ENCODE results near the gene ITCH.
"Not testable (repeated sequence)": the region's sequence is repeated elsewhere in the genome, so short reads cannot be mapped to it uniquely, and the experiment has no call there.

The ITCH gene

DNA sequence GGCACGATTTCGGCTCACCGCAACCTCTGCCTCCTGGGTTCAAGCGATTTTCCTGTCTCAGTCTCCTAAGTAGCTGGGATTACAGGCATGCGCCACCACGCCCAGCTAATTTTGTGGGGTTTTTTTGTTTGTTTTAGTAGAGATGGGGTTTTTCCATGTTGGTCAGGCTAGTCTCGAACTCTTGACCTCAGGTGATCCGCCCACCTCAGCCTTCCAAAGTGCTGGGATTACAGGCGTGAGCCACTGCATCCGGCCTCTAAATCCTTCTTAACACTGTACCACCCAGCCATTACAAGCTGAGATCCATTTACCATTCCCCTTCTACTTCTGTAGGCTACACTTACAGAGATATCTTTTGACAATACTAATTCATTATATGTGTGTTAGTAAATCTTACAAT lies 51.5 kb downstream of the ITCH start:
- not testable (repeated sequence) for DNase-seq (ENCODE audit: low spot score)

DNA sequence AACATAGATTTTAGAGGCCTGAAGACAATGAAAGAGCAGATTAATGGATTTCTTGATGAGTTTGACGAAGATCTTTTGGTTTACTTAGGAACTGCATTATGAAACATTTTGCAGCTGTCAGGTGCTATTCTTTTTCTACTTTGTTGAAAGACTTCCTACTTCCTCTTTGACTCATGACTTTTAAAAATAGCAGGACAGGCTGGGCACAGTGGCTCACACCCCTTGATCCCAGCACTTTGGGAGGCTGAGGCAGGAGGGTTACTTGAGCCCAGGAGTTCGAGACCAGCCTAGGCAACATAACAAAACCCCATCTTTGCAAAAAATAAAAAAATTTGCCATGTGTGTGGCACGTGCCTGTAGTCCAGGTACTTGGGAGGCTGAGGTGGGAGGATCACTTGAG lies 52.0 kb downstream of the ITCH start:
- no peak for DNase-seq (ENCODE audit: low spot score)

DNA sequence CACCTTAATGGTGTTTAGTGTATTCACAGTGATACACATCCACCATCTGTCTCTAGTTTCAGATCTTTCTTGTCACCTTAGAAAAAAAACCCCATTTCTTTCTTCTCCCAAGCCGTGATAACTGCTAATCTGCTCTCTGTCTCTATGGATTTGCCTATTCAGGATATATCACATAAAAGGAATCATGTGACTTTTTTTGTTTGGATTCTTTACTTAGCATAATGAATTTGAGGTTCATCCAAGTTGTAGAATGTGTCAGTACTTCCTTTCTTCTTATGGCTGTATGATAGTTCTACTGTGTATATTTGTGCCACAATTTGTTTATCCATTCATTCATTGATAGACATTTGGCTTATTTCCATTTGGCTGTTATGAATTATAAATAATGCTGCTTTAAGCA lies 57.1 kb downstream of the ITCH start:
- no peak for DNase-seq (ENCODE audit: low spot score)

DNA sequence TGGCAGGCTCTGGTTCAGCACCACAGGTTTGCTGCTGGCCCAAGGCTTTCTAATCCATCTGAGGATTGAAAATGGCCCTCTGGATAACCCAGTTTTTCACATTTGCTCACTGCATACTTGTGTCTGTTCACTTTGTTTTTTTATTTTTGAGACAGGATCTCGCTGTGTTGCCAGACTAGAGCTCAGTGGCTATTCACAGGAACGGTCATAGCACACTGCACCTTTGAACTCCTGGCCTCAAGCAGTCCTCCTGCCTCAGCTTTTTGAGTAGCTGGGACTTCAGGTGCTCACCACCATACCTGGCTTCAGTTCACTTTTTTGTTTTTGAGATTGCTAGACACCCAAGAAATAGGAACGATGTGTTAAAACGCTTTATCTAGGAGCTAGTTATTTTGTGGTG lies 57.9 kb downstream of the ITCH start:
- DNase-seq (ENCODE audit: low spot score), result no peak

DNA sequence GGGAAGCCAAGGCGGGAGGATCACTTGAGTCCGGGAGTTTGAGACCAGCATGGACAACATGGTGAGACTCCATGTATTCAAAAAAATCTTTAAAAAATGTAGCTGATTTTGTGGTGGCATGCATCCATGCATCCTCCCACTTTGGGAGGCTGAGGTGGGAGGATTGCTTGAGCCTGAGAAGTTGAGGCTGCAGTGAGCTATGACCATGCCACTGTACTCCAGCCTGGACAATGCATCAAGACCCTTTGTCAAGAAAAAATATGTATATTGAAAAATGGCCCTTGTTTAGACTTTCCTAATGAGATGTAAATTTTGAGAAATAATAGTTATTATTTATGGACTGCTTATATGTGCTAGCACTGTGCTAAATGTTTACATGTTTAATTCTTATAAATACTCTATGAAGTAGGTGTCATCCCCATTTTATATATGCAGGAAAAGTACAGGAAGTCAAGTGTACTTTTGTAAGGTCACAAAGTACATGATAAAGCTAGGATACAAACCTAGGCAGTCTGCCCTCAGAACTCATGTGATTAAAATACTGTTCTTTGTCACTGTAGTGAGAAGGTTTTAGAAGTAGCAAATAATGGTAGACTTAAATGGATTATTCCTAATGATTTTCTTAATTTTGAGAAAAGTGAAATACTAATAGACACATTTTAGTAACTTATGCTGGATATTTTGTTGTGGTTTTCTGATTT lies 58.8 kb downstream of the ITCH start:
- no peak for DNase-seq (ENCODE audit: low spot score)

DNA sequence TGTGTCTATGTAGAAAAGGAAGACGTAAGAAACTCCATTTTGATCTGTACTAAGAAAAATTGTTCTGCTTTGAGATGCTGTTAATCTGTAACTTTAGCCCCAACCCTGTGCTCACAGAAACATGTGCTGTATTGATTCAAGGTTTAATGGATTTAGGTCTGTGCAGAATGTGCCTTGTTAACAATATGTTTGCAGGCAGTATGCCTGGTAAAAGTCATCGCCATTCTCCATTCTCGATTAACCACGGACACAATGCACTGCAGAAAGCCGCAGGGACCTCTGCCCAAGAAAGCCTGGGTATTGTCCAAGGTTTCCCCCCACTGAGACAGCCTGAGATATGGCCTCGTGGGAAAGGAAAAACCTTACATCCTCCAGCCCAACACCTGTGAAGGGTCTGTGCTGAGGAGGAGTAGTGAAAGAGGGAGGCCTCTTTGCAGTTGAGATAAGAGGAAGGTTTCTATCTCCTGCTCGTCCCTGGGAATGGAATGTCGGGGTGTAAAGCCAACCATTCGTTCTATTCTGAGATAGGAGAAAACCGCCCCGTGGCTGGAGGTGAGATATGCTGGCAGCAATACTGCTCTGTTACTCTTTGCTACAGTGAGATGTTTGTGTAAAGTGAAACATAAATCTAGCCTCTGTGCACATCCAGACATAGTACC lies 62.1 kb downstream of the ITCH start:
- DNase-seq (ENCODE audit: low spot score), result not testable (repeated sequence)

DNA sequence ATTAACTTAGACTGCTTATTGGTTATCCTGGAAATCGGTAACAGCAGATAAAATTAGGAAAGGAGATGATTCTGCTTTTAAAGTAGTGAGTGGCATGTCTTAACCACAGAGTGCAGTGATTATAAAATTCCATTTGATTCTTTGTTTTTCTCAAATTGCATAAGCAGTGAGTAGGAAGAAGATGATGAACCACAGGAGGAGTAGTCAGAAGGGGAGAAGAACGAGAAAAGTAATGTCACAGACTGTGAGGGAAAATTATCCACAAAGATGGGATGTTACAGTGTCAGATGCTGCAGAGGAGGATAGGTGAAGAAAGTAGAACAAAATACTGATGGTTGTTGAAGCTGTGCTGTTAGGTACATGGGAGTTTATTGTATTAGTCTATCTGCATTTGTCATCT lies 63.0 kb downstream of the ITCH start:
- peak; percentile 78 for DNase-seq (ENCODE audit: low spot score)

DNA sequence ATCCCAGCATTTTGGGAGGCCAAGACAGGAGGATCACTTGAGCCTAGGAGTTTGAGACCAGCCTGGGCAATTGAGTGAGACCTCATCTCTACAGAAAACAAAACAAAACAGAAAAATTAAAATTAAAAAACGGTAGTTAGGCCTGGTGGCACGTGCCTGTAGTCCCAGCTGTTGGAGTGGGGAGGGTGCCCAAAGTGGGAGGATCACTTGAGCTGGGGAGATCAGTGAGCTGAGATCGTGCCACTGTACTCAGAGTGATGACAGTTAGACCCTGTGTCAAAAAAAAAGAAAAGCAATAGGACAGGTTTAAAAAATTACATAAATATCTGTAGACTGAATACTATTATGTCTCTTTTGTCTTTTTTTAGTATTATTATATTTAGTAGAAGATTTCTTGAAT lies 64.3 kb downstream of the ITCH start:
- DNase-seq (ENCODE audit: low spot score), result no peak

DNA sequence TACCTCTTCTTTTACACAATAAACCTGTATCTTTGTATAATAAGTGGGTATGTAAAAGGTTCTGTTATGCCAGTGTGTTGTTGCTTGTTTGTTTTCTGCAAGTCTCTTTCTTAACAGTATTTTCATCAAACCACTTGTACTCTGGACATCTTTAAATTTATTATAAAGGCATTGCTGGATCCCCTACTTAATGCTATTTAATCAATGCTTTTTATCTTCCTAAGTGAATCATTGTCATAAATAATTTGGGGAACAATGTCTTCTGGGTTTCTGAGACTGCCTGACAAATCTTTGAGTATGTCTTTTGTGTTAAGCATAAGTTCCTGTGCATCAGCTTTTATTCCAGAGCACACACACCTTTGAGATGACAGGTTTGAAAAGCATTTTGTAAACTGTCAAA lies 64.7 kb downstream of the ITCH start:
- no peak for DNase-seq (ENCODE audit: low spot score)

DNA sequence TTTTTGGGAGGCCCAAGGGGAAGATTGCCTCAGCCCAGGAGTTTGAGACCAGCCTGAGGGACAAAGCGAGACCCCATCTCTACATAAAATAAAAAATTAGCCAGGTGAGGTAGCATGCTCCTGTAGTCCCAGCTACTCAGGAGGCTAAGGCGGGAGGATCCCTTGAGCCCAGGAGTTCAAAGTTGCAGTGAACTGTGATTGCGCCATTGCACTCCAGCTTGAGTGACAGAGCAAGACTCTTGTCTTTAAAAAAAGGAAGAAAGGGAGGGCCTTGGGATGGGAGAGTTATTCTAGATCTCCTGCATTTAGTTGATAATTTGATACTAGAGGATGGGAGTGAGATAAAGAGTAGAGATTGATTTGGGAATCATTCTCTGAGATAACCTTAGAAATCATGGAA lies 68.1 kb downstream of the ITCH start:
- DNase-seq (ENCODE audit: low spot score), result no peak

DNA sequence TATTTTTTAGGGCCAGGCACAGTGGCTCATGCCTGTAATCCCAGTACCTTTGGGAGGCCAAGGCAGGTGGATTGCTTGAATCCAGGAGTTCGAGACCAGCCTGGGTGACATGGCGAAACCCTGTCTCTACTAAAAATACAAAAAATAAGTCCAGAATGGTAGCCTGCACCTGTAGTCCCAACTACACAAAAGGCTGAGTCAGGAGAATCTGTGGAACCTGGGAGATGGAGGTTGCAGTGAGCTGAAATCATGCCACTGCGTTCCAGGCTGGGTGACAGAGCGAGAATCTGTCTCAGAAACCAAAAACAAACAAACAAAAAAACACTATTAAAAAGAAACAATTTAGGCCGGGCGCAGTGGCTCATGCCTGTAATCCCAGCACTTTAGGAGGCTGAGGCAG lies 69.6 kb downstream of the ITCH start:
- not testable (repeated sequence) for DNase-seq (ENCODE audit: low spot score)

DNA sequence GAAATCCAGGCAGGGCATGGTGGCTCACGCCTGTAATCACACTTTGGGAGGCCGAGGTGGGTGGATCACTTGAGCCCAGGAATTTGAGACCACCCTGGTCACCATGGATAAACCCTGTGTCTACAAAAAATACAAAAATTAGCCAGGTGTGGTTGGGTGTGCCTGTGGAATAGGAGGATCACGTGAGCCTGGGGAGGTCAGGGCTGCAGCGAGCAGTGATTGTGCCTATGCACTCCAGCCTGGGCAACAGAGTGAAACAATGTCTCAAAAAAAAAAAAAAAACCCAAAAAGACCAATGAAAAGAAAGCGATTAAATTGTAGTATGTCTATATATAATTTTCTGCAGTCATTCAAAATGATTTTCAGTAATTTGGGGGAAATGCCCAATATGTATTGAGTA lies 70.3 kb downstream of the ITCH start:
- no peak for DNase-seq (ENCODE audit: low spot score)

DNA sequence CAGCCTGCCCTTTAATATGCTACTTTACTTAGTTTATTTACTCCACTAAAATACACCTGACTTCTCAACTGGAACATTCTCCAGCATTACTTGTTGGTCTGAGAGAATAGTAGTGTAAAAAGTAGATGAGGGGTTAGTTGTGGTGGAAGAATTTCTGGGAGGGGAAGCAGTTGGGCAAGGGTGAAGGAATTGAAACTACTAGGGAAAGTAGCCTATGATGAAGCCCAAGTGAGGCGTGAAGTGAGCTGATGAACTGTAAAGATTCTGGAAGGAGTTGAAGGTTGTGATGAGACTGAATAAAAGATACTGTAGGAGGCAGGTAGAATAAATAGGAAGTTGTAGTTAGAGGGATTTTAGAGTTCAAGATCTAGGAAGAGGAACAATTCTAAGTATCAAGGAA lies 72.5 kb downstream of the ITCH start:
- DNase-seq (ENCODE audit: low spot score), result no peak

DNA sequence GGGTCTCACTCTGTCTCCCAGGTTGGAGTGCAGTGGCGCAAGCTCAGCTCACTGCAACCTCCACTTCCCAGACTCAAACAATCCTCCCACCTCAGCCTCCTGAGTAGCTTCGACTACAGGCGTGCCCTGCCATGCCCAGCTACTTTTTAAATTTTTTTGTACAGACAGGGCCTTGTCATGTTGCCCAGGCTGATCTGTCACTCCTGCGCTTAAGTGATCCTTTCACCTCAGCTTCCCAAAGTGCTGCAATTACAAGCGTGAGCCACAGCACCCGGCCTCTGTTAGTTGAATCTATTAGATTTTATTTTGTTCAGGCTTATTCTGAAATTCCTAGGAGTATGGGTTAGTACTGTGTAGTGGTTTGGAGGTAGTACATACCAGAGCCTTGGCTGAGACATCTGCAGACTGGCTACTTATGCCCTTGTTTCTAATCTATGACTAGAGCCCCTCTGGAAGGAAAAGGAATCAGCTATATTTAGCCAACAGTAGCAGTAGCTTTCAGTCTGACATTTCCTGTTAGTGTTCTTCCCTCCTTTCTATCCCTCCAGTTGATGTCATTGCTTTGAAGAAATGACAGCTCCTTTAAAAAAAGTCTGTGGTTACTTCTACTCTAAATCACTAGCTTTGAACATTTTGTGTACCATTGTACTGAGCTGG lies 74.4 kb downstream of the ITCH start:
- DNase-seq (ENCODE audit: low spot score), result no peak

DNA sequence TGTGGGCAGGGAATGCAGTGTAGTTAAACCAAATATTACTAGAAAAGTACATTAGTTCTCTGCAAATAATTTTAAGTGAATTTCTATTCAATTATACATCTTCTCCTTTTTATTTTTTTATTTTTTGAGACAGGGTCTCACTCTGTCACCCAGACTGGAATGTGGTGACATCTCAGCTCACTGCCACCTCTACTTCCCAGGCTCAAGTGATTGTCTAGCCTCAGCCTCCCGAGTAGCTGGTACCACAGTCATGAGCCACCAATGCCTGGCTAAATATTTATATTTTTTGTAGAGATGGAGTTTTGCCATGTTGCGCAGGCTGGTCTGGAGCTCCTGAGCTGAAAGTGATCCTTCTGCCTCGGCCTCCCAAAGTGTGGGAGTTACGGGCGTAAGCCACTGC lies 76.1 kb downstream of the ITCH start:
- DNase-seq (ENCODE audit: low spot score), result no peak

DNA sequence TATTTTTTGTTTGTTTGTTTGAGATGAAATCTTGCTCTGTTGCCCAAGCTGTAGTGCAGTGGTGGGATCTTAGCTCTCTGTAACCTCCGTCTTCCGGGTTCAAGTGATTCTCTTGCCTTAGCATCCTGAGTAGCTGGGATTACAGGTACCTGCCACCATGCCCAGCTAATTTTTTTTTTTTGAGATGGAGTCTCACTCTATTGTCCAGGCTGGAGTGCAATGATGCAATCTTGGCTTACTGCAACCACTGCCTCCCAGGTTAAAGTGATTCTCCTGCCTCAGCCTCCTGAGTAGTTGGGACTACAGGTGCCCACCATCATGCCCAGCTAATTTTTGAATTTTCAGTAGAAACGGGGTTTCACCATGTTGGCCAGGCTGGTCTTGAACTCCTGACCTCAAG lies 78.3 kb downstream of the ITCH start:
- DNase-seq (ENCODE audit: low spot score), result not testable (repeated sequence)

DNA sequence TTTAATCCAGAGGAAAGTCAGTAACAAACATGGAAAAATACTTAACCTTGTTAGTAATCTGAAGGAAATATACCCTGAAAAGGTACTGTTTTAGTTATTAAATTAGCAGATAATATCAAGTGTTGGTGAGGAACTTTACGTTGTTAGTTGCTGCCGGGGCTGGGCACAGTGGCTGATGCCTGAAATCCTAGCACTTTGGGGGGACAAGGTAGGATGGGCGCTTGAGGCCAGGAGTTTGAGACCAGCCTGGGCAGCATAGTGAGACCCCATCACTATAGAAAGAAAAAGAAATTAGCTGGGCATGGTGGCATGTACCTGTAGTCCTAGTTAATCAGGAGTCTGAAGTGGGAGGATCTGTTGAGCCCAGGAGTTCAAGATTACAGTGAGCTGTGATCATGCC lies 80.5 kb downstream of the ITCH start:
- no peak for DNase-seq (ENCODE audit: low spot score)

DNA sequence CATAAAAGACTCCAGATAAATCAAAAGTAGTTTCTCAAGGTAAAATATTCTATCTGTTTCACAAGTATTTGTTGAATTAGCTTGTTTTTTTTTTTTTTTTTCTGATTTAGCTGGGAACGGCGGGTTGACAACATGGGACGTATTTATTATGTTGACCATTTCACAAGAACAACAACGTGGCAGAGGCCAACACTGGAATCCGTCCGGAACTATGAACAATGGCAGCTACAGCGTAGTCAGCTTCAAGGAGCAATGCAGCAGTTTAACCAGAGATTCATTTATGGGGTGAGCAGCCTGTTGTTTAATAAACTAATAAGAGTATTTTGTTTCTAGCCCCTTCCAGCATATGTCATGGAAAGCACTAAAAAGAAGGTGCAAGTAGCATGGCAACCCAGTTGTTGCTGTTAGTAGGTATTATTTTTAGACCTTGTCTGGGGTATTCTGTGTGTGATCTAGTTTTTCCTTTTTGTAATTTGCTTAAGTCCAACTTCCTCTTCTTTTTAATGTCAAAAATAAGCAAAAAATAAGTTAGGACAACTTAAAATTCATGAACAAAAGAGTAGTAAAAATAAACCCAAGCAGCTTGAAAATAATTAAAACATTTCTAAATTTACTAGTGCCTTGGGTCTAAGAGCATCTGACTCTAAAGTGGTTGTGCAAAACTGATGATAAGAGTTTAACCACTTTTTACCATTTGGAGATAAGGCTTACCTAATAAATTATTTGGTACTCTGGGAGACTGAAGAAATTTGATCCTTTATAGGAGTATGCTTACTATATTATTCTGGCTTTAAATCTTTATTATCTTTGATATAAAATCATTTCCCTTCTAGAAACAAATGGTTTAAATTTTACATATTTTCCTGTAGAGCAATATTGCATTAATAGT lies 82.3 kb downstream of the ITCH start:
- peak; percentile 47 for DNase-seq (ENCODE audit: low spot score)

DNA sequence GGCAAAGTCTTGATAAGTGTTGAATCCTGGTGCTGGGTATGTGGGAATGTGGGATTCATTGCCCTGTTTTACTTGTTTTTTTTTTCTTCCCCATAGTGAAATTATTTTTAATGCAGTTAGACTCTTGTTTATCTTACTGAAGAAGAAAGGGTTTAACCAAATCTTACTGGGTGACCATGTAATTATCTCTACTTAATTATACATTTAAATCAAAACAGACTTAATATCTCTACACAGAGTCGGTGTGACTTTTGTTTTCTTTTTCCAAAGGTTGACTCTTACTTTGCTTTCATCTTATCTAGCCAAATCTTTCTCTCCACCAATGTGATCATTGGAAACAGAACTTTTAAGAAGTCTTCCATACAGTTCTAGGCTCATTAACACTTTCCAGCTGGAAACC lies 85.4 kb downstream of the ITCH start:
- DNase-seq (ENCODE audit: low spot score), result no peak

DNA sequence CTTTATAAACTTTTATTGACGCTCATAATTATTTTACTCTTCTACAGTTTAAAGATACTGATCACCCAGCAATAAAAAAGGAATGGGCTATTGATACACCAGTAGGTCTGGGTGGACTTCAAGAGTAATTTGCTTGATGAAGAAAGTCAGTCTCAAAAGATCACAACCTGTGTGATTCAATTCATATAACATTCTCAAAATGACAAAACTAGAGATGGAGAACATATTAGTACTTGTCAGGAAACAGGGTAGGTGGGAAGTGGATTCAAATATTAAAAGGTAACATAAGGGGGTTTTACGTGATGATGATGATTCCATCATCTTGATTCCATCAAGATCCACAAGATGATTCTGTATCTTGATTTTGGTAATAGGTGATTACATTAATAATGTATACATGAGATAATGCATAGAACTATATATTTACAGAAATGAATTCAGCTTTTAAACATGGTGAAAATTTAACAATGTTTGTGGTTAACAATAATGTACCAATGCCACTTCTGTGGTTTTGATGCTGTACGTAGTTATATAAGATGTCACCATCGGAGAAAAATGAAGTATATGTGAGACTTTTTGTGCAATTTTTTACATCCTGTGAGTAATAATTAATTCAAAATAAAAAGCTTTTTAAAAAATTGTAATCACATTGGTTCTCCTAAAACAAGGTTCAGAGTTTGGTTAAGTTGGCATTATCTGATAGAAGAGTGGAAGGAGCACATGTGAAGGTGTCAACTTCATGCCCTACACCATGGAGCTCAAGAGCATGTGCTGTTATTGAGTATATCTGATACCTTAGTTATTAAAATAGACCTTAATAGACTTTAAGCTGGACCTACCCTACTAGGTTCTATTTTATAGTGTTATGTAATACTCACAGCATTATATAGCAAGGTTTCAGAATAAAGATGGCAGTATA lies 86.9 kb downstream of the ITCH start:
- no peak for DNase-seq (ENCODE audit: low spot score)

DNA sequence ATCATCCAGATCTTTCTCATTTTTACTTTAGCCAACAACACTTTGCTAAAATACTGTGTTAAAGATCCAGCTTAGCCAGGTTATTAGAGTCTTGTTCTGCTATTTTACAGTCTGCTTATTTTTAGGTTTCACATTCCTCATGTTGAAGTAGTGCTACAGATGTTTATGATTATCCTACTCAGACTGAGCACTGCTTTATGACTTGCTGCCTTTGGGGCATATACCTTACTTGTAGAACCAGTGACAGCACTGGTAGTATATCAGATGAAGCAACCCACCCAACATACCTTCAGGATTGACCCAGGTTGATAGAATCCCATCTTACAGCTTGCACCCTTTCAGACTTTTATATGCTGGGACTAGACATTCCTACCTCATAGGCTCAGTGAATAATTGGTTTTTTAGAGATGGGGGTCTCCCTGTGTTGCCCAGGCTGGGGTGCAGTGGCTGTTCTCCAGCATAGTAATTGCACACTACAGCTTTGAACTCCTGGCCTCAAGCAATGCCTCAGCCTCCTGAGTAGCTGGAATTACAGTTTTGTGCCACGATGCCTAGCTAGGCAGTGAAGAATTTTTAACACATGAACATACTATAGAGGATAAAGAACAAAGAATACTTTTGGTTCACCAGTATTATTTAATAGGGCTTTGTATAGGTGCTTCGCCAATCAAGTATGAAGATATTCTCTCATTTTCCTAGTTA lies 89.4 kb downstream of the ITCH start:
- no peak for DNase-seq (ENCODE audit: low spot score)
